HEK293T (cell line): ENCODE data around the gene KLHDC3.

Source experiments
- BHLHE40 ChIP-seq: fragments of 450-650 bp; IDR thresholded peaks from 2 replicates; pipeline ENCODE4 v1.6.1; 2016; ENCODE audit warnings: mild to moderate bottlenecking, moderate library complexity, borderline replicate concordance
- ELF4 ChIP-seq: fragments of 450-650 bp; IDR thresholded peaks from 2 replicates; pipeline ENCODE4 v1.6.1; 2017; ENCODE audit warnings: antibody characterized with exemption
- FOXK2 ChIP-seq: fragments of 450-650 bp; IDR thresholded peaks from 2 replicates; pipeline ENCODE4 v1.6.1; 2016; ENCODE audit warnings: mild to moderate bottlenecking

GRCh38 chr6:42981836-42982235 is 32.2 kb upstream of the KLHDC3 start:
- TF ChIP-seq FOXK2 (no peak), ELF4 (no peak), BHLHE40 (no peak)
